GM21360 (cell line): ENCODE results near the gene LRP1B.

Source experiments
- ATAC-seq: cut with Tn5 transposase; IDR thresholded peaks from one replicate; pipeline ENCODE4 v1.9.1; 2021; ENCODE audit warnings: mild to moderate bottlenecking, moderate library complexity; ENCODE audit not compliant: unreplicated experiment

The LRP1B gene

DNA sequence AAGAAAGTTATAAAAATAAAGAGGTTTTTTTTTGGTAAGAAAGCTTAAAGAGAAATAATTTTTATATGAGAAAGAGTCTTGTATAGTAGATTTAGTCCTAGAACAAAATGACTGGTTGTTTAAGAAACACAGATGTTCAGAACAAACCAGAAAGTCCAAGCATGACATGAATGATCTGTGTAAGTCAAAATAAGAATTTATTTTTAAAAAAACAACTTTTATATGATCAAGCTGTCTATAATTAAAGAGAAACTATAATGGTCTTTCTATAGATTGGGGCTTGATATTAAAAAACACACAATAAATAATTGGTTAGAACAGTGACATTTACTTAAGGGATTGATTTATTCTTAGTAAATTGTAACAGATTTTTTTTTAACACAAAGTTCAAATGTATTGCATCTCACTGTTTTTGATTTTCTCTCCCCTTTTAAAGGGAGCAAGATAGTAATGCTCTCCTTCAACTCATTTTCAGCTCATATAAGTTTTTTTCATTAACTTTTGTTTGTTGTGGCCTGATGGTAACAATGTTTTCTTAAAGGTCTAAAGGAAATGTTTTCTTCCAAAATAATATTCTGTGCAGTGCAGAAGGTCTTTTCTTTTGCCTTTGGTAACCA is 1256.8 kb downstream of the LRP1B start:
- ATAC-seq: no peak

DNA sequence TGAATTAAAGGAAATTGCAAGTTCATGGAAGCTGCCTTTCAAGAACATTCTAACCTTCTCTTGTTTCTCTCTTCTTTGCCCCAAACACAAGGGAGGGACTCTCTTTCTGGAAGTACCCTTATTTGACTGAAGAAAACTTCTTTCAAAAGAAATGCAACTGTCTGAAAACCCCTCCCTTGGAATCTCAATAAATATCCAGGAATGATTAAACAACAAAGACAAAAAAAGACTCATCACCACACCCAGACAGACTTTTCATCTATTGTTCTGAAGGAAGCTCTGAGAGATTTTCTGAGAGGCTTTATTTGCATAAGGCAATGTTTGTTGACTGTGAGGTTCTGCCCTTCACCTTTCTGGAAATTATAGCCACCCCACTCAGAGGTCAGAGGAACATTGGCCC is 1260.9 kb downstream of the LRP1B start:
- ATAC-seq: no peak

DNA sequence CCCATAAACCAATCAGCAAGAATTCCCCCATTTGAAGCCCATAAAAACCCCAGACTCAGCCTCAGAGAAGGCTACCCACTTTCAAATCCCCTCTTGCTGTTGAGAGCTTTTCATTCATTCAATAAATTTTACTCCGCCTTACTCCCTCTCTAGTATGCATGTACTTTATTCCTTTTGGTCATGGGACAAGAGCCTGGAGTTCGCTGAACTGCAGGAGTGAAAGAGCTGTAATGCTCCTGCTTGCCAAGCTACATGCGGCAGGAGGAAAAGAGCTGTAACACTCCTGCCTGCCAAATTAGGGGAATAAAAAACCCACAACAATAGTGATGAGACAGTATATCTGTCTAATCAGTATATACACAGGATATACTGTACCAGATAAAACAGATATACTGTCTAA is 1261.7 kb downstream of the LRP1B start:
- no peak for ATAC-seq

DNA sequence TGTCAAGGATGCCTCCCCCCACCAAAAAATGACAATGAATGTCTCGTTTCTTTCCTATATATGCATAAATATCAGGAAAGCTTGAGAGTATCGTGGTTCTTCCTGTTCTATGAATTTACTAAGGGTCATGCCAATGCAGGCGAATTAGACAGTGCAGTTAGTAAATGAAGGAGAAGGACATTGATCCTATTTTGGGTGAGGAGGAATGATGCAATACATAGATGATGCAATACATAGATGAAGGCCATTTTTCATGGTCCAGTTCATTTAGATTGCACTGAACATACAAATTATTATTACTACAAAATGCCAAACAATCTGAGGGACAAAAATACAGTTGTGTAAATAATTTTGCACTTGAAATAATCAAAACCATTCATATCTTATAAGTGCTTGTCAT is 1265.0 kb downstream of the LRP1B start:
- no peak for ATAC-seq

DNA sequence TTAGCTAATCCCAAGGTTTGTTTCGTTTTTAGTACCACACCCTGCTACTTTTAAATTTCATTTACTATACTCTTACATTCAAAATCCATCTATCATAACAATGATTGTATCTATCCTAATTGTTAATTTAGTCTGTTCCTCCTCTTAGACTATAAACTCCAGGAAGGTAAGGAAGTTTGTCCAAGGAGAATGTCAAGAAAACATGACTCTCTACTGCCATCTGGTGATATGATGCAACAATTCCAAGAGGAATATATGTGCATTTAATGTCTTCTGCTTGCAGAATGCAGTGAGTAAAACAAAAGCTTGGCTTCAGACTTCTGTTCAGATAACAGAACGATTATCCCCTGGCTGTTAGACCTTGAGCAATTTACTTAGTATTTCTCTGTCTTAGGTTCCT is 1267.1 kb downstream of the LRP1B start:
- no peak for ATAC-seq

DNA sequence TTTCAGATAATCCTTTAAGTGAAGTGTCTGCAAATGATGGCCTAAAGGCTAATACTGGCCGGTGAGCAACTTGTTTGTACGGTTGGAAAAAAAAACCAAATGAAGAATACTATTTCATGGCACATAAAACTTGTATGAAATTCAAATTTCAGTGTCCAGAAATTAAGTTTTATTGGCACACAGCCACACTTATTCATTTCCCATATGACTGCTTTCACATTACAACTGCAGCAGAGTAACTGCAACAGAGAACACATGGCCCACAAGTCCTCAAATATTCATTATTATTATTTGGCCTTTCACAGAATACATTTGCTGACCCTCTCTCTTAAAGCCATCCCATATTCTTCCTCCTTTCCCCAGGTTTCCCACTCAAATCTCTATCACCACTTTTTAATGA is 1268.6 kb downstream of the LRP1B start:
- no peak for ATAC-seq

DNA sequence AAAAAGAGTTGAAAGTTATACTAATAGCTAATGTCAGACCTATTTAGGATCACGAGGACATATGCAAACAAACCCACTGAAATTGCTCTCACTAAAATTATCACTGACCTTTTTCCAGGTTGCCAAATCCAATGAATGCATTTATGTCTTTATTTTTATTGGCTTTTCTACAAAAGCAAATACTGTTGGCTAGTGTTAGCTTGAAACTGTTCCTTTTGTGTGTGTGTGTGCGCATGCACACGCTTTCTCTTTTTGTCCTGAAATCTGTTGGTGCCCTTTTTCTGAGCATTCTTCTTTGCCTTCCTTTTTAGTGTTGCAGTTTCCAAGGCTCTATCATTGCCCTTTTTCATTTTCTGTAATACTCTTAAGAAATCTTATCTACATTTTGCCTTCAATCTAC is 1269.2 kb downstream of the LRP1B start:
- ATAC-seq: no peak

DNA sequence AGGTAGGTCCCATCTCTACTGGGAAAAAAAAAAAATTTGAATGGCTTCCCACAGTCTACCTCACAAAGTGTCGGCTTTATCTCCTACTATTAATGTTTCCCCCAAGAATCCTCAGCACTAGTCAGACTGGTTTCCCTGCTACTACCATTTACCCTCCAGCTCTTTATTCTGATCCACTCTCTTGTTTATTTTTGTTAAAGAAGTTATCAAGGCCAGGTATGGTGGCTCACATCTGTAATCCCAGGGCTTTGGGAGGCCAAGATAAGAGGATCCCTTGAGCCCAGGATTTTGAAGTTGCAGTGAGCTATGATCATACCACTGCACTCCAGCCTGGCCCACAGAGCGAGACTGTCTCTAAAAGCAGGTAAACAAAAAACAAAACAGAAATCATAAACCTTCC is 1275.3 kb downstream of the LRP1B start:
- ATAC-seq: no peak

DNA sequence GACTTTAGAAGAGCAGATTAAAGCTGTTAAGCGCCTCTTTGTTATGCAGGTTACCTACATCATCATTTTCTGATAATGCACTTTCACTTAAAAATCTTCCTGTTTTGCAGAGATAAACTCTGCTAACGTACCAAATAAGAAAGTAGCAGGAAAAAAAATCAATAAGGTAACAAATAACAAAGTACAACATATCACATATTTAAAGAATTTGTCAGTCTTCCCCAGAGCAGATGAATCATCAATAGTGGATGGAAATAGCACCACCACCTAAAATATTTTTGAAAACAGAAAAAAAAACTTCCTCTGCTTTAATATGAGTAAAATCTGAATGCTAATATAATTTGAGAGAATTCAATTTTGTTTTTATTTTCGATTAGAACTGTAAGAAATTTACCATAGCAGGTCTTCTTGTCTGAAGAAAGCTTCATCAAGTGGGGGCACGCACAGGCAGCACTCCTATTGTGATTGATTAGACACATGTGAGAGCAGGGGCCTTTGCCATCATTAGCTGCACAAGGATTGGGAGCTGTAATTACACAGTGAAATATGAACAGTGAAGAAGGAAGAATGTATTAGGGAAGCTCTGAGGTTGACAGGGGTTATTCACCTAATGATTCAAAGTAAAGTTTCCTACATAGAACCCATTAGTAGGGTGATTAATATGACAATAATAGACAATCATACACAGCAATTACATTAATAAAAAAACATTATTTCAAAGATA is 1279.4 kb downstream of the LRP1B start:
- no peak for ATAC-seq

DNA sequence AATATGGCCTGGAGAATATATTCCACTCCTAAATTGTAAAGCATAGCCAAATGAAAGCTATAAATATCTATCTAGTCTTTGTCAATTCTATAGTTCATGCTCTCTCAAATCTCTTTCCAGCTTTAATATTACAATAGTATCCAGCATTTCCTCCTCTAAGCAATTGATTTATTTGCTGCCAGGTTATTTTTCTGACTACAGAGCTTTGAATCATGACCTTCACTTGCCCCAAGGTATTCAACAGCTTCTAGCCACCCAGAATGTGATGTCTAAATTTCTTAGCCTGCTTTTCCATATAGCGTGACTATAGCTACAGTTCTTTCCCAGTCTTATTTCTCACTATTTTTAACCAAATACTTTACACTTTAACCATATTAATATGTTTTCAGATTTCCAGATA is 1287.6 kb downstream of the LRP1B start:
- no peak for ATAC-seq

DNA sequence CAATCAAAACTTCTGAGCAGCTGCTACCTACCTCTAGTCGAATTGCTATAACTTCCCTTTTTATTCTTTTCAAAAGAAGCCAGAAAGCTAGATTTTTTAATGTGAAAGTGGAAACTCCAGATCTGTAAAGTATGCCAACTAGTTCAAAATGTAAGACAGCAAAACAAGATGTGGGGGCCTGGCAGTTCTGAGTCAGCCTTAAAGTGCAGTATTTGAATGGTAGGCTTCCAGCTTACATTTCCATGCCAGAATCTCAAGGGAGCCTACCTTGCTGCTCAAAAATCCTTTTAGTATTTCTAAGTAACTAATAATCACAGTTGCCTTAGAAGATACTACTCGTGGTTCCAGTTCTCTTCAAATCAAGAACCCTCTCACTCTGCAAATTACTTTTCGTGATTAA is 1288.7 kb downstream of the LRP1B start:
- ATAC-seq: no peak

DNA sequence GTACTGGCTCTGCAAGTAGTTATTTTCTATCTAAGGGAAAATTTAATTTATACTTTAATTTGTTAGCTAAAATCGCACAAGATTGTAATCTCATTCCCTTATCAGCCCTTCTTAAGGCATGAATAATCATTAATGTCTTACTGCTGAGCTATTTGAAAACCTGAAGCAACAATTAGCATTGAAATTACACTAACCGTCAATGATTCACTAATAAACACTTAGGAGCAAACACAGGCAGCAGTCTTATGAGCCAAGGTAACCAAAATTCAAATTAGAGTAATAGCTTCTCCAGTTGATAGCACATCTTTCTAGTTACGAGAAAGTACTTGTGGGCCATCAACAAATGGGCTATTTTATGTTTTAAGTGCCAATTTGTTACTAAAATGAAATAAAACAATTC is 1289.7 kb downstream of the LRP1B start:
- no peak for ATAC-seq

DNA sequence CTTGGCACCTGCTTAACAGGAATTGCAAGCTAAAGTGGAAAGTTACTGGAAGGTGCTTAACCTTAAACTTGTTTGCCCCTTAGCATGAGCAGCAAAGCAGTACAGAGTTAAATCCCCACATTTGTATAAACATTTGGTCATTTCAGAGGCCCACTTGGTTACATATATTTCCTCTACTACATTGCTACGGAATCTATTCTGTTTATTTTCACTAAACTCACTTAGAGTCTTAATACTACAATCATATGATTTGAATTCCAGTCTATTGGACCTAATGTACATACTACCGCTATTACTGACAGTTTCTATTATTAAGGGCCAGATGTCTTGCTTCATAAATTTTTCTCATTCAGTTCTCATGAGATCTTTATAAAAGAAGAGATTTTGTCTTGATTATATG is 1294.0 kb downstream of the LRP1B start:
- ATAC-seq: no peak

DNA sequence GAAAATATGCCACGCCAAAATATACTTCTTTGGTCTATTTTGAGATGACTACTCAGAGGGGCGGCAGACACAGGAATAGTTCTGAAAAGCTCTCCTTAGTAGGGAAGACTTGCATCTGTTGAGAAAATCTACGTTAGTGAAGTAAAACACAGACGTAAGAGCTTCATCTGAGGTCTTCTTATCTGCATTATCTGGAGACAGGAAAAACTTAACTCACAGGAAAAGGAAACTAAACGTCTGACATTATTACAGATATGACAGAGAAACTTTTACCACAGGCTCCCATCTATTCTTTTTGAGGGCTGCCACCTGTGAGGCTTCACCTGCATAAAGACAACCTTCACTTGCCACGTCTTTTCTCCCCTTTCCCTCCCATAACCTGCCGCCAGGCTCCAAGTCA is 1295.7 kb downstream of the LRP1B start:
- ATAC-seq: no peak

DNA sequence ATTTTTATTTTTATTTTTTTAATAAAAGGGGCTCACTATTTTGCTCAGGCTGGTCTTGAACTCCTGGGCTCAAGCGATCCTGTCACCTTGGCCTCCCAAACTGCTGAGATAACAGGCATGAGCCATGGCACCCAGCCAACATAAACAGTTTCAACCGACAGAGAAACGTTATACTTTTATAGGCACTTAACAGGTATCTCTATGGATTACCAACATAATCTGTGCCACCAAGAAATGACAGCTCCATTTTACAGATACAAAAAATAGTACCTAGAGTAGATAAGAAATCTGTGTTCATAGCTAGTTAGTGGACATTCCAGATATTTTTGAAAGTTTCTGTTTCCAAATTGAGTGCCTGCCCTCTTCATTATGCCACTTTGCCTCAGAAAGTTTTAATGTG is 1316.7 kb downstream of the LRP1B start:
- ATAC-seq: no peak

DNA sequence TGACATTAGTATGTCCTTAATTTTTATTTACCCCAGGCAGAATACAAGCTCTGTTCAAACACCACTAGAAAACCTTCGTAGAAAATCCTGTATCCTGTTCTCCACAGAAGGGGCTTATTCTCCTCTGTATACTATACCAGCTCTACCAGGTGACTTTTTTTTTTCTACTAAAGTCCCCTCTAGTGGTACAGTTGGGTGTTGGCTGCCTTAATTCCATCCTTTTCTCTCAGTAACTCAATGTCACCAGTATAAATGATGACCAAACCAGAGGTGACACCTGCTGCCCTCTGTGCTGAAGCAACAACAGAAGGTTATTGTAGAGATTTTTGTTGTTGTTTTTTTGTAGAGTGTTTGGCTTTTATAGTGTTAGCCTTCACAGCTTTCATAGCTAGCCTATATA is 1322.0 kb downstream of the LRP1B start:
- ATAC-seq: peak; percentile 93

DNA sequence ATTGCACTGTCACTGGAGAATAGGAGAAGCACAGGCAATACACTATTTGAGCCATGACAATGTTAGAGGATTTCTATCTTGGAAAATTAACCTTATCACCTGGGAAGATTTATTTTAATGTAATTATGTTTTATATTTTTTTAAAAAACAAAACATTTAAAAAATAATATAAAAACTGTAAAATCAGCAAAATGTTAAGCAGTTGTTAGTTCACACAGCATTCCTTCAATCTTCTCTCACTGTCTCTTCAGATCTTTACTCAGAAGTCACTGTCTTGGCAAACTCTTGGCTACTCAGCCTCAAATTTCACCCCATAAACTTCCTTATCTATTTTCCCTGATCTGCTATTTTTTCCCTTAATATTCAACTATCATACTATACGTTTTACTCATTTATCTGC is 1322.6 kb downstream of the LRP1B start:
- ATAC-seq: no peak

DNA sequence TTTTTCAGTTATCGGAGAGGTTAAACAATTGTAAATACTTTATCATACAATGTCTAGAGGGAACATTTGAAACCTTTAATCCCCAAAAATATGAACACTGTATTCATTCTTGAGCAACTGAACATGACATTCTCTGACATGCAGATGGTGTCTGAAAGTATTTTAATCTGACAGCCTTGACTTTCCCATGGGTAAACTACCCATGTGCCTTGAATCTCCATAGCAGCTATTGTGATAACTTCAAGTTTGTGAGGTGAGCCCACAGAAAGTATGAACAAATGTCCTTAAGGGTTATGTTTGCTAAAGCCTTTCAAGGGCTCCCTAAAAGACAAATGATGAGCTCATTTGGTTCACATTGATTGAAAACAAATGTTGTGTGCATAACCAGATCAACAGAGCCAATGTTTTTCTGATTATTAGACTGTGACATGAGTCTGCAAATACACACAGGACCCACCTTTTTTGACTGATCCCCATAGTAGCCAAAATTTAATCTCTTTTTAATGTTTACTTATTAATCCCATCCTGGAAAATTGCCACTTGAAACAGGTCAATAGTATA is 1326.0 kb downstream of the LRP1B start:
- no peak for ATAC-seq

DNA sequence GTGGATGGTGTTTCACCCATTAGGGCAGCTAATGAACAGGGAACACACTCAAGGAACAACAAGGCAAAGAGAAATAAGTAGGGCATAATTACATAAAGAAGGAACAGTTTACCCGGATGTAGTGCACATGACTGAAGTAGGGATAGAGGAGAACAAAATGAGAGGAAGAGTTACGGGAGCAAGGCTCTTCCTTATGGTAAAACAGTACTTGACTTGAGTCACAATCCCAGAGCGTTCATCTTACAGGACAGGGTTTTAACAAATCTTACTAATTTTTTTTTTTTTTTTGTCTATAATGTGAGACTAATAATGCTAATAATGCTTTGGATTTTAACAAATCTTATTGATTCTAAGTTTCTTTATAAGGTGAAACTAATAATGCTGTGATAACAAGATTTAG is 1329.5 kb downstream of the LRP1B start:
- ATAC-seq: no peak

DNA sequence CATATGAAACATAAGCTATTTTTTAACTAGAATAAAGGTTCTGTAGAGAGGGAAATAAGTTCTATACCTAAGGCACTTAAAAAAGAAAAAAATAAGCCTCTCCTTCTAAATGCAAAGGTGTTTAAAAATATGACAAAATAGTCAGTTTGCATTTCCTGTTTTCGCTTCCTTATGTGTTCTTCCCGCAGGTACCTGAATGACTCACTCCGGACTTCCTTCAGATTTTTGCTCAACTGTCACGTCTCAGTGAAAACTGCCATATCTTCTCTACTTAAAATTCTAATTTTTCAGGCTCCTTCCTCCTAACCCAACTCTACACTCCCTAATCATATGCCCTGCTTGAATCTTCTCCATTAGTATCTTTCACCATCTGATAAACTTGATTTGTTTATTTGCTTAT is 1333.1 kb downstream of the LRP1B start:
- ATAC-seq: peak; percentile 98

DNA sequence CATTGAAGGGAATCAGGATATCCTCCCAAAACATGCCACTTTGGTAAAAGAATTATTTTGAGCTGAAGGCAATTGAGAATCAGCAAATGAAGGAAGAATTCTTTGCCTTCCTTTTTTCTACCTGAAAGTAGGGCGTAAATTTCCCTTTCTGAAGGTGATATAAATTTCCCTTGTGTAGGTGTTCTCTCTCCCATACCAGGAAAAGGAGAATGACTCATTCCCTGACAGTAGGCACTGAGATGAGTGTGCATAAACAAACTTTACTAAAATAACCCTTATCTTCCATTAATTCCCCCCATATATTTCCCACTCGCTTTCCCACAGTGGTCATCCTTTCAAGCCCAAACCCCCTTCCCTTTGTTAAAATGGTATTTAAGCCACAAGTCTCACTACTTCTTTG is 1339.0 kb downstream of the LRP1B start:
- ATAC-seq: no peak

DNA sequence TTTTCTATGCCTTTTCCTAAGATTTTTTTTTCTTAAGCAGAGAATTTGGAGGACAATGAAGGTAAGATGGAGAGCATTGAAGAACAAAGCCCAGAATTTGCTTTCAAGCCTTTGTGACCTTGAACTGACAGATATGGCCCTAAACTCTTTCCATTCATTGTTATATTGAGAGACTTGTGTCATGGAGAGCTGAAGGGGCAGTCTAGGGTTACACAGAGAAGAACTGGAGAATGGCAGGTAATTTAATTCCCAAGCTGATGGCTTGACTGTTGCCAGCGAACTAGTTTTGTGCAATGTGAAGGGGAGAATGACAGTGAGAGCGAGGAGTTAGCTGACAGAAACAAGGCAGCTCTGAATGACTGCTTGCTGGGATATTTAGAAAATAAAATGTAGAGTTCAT is 1344.2 kb downstream of the LRP1B start:
- ATAC-seq: no peak

DNA sequence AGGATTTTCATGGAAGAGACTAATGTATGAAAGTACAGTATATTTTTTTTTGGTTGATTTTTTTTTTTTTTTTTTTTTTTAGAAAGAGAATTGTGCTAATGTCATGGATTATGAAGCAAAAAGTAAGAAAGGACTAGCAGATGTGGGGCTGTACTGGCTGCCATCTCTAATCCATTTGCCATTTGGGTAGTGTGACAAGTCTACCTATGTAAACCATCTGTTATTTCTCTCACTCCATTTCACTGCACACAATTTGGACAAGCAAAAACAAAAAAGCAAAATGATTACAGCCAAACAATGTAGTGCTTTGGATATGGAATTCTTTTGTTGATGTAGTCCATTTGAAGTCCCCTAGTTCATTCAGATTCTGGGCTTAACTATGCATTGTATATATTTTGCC is 1355.4 kb downstream of the LRP1B start:
- no peak for ATAC-seq
